ENCODE results near the gene UTS2.

Gene UTS2

DNA sequence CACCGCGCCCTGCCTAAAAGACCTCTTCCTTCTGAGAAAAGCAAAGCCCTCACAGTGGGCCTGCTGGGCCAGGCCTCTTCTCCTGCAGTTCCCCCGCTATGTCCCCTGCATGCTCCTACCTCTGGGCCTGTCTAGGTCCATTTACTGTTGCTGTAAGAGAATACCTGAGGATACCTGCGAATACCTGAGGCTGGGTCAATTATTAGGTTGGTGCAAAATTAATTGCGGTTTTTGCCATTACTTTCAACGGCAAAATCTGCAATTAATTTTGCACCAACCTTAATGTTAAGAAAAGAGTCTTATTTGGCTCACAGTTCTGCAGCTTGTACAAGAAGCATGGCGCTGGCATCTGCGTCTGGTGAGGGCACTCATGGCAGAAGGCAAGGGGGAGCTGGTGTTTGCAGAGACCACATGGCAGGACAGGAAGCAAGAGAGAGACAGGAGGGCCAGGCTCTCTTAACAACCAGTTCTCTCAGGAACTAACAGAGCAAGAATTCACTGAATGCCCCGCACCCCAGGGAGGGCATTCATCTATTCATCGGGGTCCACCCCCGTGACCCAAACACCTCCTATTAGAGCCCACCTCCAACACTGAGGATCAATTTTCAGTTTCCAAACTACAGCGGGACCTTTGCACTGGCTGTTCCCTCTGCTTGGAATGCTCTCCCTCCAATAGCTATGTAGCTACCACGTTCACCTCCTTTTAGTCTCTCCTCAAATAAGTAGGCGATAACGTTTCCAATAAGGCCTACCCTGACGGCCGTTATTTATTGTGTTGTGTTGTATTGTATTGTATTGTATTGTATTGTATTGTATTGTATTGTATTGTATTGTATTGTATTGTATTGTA, 9.6 kb upstream of the UTS2 start:
- ATAC-seq (no peak), DNase-seq (no peak)

DNA sequence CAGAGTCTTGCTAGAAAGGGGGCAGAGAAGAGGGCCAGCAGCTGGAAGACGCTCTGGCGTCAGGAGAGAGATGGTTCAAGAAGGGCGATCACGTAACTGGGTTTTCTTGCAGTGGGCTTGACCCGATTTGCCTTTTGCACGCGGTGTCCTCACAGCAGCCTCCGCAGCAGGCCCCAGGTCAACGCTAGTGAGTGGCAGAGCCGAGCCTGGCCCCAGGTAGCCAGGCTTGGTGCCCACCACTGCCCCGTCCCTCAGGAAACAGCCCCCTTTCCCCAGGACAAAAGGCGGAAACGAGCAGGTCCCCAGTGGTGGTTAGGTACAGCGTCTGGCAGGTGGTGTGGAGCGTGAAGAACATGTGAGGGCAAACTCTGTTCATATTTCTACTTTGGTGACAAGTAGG, 8.6 kb upstream of the UTS2 start:
- ATAC-seq (no peak), DNase-seq (no peak)

DNA sequence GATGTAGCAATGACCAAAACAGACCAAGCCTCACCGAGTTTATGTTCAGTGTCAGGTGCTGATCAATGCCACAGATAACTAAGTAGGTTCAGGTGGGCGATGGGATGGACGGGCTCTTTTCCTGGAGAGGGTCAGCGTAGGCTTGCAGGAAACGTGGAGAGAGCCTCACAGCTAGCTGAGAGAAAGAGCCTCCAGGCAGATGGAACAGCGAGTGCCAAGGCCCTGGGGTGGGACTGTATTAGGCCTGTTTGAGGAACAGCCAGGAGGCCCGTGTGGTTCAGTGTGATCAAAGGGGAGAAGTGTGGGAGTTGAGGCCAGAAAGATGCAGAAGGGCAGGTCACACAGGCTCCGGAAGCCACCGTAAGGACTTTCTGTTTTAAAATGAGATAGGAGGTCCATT, 7.3 kb upstream of the UTS2 start:
- ATAC-seq = no peak

DNA sequence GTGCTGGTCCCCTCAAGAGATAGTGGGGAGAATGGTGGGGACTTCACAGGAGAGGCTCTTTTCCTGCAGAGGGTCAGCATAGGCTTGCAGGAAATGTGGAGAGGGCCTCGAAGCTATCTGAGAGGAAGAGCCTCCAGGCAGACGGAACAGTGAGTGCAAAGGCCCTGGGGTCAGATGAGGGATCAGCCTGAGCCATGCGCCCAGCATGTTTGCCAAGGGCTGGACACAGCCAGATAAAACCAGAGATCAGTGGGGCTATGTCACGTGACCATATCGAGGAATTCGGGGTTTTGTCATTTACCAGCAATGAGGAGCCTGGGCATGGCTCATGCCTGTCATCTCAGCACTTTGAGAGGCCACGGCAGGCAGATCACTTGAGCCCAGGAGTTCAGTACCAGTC, 6.5 kb upstream of the UTS2 start:
- ATAC-seq = no peak
- DNase-seq = no peak

More for the DNA sequence above, 7.3 kb upstream of the UTS2 start:
- DNase-seq = no peak

DNA sequence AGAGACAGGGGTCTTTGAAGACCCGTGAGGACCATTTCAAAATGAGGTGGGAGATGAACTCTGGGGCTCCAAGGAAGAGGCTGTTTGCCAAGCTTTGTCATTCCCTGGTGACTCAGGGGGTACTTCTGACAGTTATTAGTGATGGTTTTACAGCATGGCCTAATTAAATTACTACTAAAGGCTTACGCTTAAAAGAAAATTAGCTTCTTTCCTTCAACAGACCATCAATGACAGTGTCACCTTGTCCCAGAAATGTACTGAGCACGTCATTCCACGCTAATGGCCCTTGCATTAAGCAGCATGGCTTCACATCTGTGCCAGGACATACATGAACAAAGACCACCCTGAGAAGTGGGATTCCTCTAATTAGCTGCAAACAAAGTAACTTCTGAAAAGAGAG, 5.1 kb upstream of the UTS2 start:
- no peak for DNase-seq

DNA sequence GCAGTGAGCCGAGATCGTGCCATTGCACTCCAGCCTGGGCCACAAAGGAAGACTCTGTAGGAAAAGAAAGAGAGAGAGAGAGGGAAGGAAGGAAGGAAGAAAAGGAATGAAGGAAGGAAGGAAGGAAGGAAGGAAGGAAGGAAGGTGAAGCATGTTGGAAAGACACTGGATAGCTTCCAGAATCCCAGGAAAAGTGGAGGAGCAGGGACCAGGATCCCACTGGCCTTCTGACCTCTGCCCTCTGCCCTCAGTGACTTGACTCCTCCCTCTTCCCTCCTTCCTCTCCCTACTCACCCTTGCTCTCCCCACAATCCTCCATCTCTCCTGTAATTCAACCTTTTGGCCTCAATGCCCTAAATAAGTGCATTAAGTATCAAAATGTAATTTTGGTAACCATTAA, 4.1 kb upstream of the UTS2 start:
- DNase-seq (no peak), ATAC-seq (no peak)

More for the DNA sequence above, 5.1 kb upstream of the UTS2 start:
- no peak for ATAC-seq

DNA sequence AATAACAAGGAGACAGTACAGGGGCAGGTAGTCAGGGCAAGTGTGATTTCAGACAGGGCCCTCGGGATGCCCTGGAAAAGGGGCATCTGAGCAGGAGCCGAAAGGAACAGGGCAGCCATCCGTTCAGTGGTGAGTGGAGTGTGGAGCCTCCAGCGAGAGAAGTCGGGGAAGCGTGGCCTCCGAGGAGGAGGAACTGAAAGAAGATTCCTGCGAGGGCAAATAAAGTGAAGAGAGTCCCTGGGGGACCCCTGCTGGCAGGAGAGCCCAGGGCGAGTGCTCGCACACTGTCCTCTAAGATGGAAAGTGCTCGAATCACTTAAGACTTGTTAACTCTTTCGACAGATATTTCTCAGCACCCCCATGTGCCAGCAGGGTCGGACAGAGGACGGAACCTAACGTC, 3.5 kb upstream of the UTS2 start:
- no peak for ATAC-seq
- no peak for DNase-seq

DNA sequence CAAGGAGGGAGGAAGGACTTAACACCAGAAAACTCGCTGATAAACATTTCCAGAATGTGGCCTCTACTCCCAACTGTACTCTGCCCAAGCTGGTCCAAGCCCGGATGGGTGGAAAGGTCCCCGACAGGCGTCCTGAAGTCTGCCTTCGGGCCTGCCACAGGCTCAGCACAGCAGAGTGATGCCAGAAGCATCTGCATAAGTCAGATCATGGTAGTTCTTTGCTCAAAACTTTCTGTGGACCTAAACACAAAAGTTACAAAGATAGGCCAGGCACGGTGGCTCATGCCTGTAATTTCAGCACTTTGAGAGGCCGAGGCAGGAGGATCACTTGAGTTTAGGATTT, 790 bp upstream of the UTS2 start:
- no peak for ATAC-seq
- DNase-seq = no peak

DNA sequence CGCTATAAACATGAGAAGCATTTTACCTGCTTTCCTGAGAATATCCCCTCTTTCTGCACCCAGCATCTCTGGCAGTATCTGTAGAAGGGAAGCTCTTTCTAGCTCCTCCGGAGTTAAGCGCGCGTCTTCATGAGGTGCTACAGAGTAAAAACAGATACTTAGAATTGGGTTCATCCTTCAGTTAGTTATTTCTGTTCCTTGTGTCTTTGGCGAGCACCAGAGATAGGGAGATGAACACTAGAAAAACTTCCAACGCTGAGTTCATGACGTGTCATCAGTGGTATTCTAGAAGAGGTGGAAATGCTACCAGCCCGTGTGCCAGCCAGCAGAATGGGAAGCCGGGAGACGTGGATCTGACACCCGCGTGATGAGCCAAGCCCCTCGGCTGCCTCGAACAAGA, 2.1 kb downstream of the UTS2 start:
- DNase-seq = no peak
- ATAC-seq = no peak

DNA sequence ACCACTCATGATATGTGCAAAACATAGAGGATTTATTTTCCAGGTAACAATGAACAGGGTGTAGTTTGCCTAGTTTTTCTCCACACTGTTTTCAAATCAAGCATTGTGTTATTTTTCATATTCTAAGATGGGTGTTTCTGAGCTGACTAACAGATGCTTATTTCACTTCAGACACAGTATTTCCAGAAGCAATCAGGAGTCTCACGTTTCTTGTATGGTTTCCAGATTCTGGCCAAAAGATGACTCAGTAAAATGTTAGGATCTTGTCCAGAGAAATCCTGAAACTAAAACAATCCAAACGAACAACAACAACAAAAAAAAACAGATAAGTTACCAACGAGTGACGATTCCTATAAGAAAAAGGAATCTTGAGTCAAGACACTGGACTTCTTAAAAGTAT, 5.3 kb downstream of the UTS2 start:
- DNase-seq (no peak), ATAC-seq (no peak)

DNA sequence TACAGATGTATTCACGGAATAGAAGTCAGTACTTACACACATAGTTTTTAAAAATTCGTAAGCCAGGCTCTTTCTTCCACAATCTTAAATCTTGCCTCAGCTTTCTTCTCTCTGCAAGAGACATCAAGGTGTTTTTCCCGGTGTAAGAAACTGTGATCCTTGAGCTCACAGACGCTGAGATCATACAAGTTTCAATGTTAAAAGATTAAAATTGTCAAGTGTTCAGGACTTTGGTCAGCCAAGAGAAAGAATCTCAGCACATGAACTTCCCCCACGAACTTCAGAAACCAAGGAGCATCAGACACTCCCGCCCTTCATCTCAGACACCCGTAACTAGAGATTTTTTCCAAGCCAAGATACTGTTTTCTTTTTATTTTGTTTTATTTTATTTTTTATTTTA, 6.2 kb downstream of the UTS2 start:
- ATAC-seq (no peak), DNase-seq (no peak)

DNA sequence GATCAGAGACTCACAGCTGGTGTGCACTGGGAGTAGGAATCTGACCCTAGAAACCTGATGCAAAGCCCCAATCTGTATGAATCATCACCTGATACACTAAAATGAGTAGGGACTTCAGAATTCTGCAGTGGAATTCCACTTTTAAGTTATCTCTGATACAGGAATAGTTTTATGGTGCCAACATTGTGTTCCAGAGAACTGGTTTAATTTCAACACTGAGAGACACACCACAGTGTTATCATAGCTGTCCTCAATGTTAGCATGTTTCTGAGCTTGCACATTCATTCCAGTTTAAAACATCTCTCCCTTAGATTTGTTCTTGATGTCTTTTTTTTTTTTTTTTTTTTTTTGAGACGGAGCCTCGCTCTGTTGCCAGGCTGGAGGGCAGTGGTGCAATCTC, 7.1 kb downstream of the UTS2 start:
- DNase-seq = no peak
- no peak for ATAC-seq

DNA sequence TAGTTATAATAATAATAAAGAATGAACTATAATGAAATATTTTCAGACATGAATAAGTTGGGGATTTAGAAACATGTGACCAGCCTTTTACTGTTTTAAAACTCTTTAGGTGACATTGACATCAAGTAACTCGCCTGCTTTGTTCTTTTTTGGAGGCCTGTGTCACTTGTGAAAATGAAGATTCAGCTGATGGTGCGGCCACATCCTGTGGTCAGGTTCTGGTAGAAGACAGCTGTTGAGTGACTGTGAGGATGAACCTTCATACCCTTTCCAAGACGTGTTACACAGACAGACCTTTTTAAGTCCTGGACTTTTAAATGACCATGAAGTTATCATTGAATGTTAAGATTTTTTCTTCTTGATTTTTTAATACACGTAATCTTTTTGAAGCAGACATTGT, 10.3 kb downstream of the UTS2 start:
- DNase-seq (peak; percentile 10), ATAC-seq (no peak)

DNA sequence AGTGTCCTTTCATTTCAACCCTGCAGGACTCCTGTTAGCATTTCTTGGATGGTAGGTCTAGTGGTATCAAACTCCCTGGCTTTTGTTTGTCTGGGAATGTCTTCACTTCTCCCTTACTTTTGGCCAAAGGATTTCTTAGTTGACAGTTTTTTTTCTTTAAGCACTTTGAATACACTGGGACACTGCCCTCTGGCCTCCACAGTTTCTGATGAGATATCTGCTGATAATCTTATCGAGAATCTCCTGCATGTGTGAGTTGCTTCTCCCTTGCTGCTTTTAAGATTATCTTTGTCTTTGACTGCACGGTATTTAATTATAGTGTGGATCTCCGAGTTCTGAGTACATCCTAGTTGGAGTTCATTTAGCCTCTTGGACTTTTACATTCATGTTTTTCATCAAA, 13.3 kb downstream of the UTS2 start:
- DNase-seq (no peak), ATAC-seq (no peak)

DNA sequence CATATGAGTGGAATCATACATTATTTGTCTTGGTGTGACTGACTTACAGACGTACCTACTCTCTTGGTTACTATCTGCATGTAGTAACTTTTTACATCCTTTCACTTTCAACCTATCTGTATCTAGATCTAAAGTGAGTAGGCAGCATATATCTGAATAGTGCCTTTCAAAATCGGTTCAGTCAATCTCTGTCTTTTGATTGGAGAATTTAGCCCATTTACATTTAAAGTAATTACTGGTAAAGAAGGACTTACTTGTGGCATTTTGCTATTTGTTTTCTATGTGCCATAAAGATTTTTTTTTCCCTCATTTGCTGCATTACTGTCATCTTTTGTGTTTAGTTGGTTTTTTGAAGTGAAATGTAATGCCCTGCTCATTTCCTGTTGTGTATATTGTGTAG, 14.2 kb downstream of the UTS2 start:
- DNase-seq (no peak), ATAC-seq (no peak)

DNA sequence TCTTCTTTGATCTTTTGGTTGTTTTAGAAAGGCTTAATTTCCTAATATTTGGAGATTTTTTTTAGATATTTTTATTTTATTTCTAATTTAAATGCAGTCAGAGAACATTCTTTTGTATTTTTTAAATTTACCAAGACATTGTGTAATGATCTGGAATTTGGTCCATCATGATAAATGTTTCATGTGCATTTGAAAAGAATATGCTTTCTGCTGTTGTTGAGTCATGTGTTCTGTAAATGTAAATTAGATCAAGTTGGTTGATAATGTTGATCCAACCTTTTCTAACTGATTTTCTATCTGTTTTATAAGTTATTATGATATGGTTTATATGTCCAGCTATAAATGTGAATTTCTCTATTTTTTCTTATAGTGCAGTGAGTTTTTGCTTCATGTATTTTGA, 19.8 kb downstream of the UTS2 start:
- DNase-seq = no peak
- no peak for ATAC-seq

DNA sequence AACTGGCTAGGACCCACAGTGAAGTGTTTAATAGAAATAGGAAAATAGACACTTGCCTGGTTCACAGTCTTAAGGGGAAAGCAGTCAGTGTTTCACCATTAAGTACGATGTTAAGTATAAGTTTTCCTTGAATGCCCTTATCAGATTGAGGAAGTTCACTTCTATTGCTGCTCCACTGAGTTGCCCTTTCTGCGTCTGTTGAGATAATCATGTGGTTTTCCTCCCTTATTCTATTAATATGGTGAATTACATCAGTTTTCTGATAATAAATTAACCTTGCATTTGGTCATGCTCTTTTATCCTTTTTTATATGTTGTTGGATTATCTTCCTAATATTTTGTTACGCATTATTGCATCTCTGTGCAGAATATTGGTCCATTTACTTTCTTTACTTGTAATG, 21.4 kb downstream of the UTS2 start:
- ATAC-seq (no peak), DNase-seq (no peak)

DNA sequence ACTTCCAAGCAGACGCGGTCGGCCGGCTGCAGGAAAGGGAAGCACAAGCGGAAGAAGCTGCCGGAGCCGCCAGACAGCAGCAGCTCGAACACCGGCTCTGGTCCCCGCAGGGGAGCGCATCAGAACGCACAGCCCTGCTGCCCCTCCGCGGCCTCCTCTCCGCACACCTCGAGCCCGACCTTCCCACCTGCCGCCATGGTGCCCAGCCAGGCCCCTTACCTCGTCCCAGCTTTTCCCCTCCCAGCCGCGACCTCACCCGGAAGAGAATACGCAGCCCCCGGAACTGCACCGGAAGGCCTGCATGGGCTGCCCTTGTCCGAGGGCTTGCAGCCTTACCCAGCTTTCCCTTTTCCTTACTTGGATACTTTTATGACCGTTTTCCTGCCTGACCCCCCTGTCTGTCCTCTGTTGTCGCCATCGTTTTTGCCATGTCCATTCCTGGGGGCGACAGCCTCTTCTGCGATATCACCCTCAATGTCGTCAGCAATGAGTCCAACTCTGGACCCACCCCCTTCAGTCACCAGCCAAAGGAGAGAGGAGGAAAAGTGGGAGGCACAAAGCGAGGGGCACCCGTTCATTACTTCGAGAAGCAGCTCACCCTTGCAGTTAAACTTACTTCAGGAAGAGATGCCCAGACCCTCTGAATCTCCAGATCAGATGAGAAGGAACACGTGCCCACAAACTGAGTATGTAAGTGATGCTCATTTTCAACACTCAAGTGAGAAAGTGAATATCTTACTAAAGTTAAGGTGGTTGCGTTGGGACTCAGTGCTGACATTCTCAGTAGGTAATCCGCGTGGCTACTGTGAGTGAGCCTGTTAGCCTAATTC, 25.5 kb downstream of the UTS2 start:
- peak; percentile 45 for DNase-seq
- ATAC-seq = peak; percentile 66

DNA sequence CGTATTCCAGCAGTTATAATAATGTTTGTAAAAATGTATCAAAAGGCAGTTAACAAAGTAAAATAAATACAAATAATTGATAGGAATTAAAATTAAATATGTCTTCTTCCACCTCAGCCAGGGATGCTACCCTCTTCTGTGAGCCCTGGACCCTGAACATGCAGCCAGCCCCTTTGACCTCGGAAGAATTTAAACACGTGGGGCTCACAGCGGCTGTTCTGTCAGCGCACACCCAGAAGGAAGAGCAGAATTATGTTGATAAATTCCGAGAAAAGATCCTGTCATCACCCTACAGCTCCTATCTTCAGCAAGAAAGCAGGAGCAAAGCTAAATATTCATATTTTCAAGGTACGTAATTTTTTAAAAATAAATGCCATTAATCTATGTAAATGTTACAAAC, 26.5 kb downstream of the UTS2 start:
- ATAC-seq = no peak

DNA sequence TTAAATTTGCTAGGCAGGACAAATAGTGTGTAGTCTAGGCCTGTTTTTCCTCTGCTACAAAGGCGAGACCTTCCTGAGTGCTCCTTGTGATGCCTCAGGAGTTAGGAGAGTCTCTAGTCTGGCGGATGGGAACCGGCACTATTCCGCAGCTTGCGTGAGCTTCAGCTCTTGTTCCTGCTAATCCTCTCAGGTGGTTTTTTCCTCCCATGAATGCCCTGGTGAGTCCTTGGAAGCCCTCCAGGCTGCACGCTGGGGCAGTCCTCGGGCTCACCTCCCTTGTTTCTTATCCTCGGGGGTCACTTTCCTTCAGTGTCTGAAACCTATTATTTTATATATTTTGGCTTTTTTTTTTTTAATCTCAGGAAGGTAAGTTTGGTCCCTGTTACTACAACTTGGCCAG, 28.2 kb downstream of the UTS2 start:
- DNase-seq (no peak), ATAC-seq (no peak)

More for the DNA sequence above, 26.5 kb downstream of the UTS2 start:
- DNase-seq = no peak

DNA sequence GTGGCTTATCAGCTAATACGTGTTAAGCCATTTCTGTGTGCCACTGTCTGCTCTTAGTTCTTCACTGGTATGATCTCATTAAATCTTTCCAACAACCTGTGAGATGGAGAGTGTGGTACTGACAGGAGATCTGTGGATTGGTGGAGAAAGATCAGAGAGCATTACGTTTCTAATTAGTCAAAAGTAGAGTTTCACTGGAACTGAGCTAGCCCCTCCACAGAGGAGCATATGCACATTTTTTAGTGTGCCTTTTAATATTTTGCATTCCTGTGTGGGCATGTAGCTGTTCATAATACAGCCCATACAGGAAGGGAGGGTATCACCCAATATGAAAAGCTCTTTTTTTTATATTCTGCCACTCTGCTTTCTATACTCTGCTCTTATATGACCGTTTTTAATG, 31.6 kb downstream of the UTS2 start:
- DNase-seq = no peak
- ATAC-seq = no peak

DNA sequence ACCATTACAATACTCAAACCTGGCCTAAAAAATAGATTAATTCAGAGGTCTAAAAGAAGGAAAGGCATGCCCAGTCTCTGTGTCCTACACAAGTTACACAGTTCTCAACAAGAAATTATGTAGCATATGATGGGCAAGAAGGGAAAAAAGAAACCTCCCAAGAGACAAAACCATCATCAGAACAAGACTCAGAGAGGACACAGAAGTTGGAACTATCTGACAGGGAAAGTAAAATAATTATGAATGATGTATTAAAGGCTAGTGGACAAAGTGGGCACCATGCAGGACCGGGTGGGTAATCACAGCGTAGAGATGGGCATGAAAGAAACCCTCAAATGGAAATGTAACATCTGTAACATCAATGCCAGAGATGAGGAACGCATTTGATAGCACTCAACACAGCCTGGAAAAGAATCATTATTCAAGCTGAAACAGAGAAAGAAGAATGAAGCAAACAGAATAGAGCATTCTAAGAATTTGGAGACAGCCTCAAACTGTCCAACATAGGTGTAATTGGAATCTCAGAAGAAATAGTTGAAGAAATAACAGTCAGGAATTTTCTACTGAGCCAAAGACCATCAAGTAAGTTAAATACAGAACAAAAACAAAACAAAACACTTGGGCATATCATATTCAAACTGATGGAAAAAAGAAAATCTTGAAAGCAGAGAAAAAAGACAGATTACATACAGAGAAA, 39.0 kb downstream of the UTS2 start:
- DNase-seq (no peak), ATAC-seq (no peak)

DNA sequence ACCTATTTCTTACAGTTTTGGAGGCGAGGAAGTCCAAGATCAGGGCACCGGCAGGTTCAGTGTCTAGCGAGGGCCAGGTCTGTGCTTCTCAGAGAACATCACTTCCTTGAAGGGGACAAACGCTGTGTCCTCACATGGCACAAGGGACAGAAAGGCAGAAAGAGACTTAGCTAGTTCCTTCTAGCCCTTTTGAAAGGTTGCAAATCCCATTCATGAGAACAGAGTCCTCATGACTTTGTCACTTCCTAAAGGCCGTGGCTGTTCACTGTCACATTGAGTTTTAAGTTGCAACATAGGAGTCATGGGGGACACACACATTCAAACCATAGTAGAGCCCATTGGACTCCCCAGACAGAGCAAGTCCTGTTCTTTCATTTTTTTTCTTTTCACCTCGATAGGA, 41.4 kb downstream of the UTS2 start:
- no peak for DNase-seq
- no peak for ATAC-seq

Data from stimulated activated naive CD8-positive, alpha-beta T cell treated with anti-CD3 and anti-CD28 coated beads, Interleukin-15, Interleukin-2, amounts not matched to agents 100 U/mL and 50 U/mL, for 24 hours (primary cell).